Natural killer cell (primary cell): Measurements from ENCODE around the gene FAM107B. TPM values are rescaled to one million over a fixed set of nuclear protein-coding genes. Genes with fewer than 3 reads are reported as not detected.

Experiments used
- ATAC-seq, 3 donors: fragments of 150-1000 bp in 2 of 3; fragments of 200-7000 bp in 1 of 3; cut with Tn5 transposase; 1 replicate in 1 of 3; 2 replicates in 2 of 3; pipeline ENCODE4 v1.10.0; 2021; ENCODE audit warnings: mild to moderate bottlenecking in 2 of 3, moderate library complexity in 2 of 3
- DNase-seq, 2 donors: peaks; one replicate each; pipeline versions ENCODE4 v3.0.0 to v3.0.0-alpha.2; 2013 to 2021; ENCODE audit warnings: mixed read lengths in 1 of 2
- H3K27ac ChIP-seq: one replicate; pipeline ENCODE4 v1.5.1; 2013; ENCODE audit warnings: mild to moderate bottlenecking, low read length
- H3K27me3 ChIP-seq: one replicate; pipeline ENCODE4 v1.6.1; 2013; ENCODE audit warnings: low read length; ENCODE audit not compliant: control insufficient read depth, insufficient read depth
- H3K36me3 ChIP-seq: one replicate; pipeline ENCODE4 v1.6.1; 2013; ENCODE audit warnings: low read length; ENCODE audit not compliant: control insufficient read depth, insufficient read depth
- H3K4me1 ChIP-seq: one replicate; pipeline ENCODE4 v1.6.1; 2013; ENCODE audit warnings: low read length; ENCODE audit not compliant: control insufficient read depth, insufficient read depth
- H3K4me3 ChIP-seq: one replicate; pipeline ENCODE4 v1.5.1; 2013; ENCODE audit warnings: low read length
- H3K9me3 ChIP-seq: one replicate; pipeline ENCODE4 v1.6.1; 2013; ENCODE audit warnings: low read length; ENCODE audit not compliant: control insufficient read depth, insufficient read depth
- H3K27ac Mint-ChIP-seq, 2 donors: one replicate each; pipeline ENCODE4 v1.8.0; 2022; ENCODE audit warnings: mild to moderate bottlenecking in 2 of 2, mixed read lengths in 2 of 2, moderate library complexity in 1 of 2
- H3K27me3 Mint-ChIP-seq, 2 donors: one replicate each; pipeline ENCODE4 v1.8.0; 2022; ENCODE audit warnings: low read depth in 2 of 2, mixed read lengths in 2 of 2
- H3K36me3 Mint-ChIP-seq: one replicate; pipeline ENCODE4 v1.8.0; 2022; ENCODE audit warnings: mixed read lengths
- H3K4me1 Mint-ChIP-seq, 2 donors: one replicate each; pipeline ENCODE4 v1.8.0; 2022; ENCODE audit warnings: mixed read lengths in 2 of 2
- H3K4me3 Mint-ChIP-seq: one replicate; pipeline ENCODE4 v1.8.0; 2022; ENCODE audit warnings: mild to moderate bottlenecking, moderate library complexity, mixed read lengths
- H3K9me3 Mint-ChIP-seq, 2 donors: one replicate each; pipeline ENCODE4 v1.8.0; 2022; ENCODE audit warnings: mixed read lengths in 2 of 2
- CTCF ChIP-seq: fragments of 200-600 bp; IDR thresholded peaks from one replicate; pipeline ENCODE4 v1.8.0; 2022; ENCODE audit warnings: antibody characterized with exemption
- WGBS: methylation state at CpG from one replicate; pipeline ENCODE4 v1.1.7; 2013; ENCODE audit warnings: missing lambda C conversion rate; ENCODE audit not compliant: insufficient coverage; 5-methylcytosine and 5-hydroxymethylcytosine counted together
- intact Hi-C: fragments of 100-400 bp; cut with micrococcal nuclease; formaldehyde crosslinking; loops from one replicate; pipeline ENCODE4 v1.14.2; 2022
- total RNA-seq, 4 donors: library from RNA; stranded (reverse); fragments of 120-200 nt in 1 of 4; gene quantifications; one replicate each; pipeline versions ENCODE4 v1.2.3 to v1.2.4, GENCODE V29; 2013 to 2022

The FAM107B gene
- total RNA-seq, 3 donors from 2014 or later (not counting 1 experiment from before 2014, with no cell fraction given), result 165 to 226 (median 224) TPM

- peaks cover 41% of the 10 kb centered on the region for H3K4me1 ChIP-seq
- peak in 1 of 2 donors; percentile 81 for DNase-seq
- peak overlapping the region; percentile 78 for H3K4me3 Mint-ChIP-seq
- peak; percentile 71 to 85 (median 82) for ATAC-seq
- H3K27me3 Mint-ChIP-seq, result no peaks in the 10 kb centered on the region
- peaks cover 84 to 93% of the 10 kb centered on the region in 2 donors for H3K4me1 Mint-ChIP-seq
- H3K36me3 Mint-ChIP-seq, result peaks cover 9% of the 10 kb centered on the region
- peak overlapping the region; percentile 78 to 98 for H3K27ac Mint-ChIP-seq
- H3K4me3 ChIP-seq, result no peak overlapping the region
- intact Hi-C loops, result loop anchor here (1.0 kb wide), 2 partner anchors 44 to 346 kb away; no protein-coding TSS in a partner anchor
- H3K9me3 ChIP-seq, result no peaks in the 10 kb centered on the region
- H3K27me3 ChIP-seq, result no peaks in the 10 kb centered on the region
- H3K36me3 ChIP-seq, result peaks cover 32% of the 10 kb centered on the region
- H3K9me3 Mint-ChIP-seq, result no peaks in the 10 kb centered on the region
- 10% methylated on average over 11 of the region's 11 CpGs for WGBS
- TF ChIP-seq CTCF, result peak; percentile 78
- peak overlapping the region; percentile 73 for H3K27ac ChIP-seq
Measured at GRCh38 chr10:14543046-14543903, 231.4 kb downstream of the FAM107B start.

GRCh38 chr10:14541379-14541778 is 233.3 kb downstream of the FAM107B start:
- no peak for TF ChIP-seq CTCF
- intact Hi-C loops, result no loop called here
- H3K4me1 Mint-ChIP-seq, result peaks cover 81 to 89% of the 10 kb centered on the region in 2 donors
- Histone ChIP-seq H3K4me1 (peaks cover 44% of the 10 kb centered on the region), H3K27ac (no peak overlapping the region), H3K36me3 (peaks cover 33% of the 10 kb centered on the region), H3K4me3 (no peak overlapping the region), H3K27me3 (no peaks in the 10 kb centered on the region), H3K9me3 (no peaks in the 10 kb centered on the region)
- no peak for DNase-seq
- 95% methylated on average over 9 of the region's 9 CpGs for WGBS
- no peaks in the 10 kb centered on the region for H3K27me3 Mint-ChIP-seq
- no peaks in the 10 kb centered on the region for H3K9me3 Mint-ChIP-seq
- no peak for ATAC-seq
- no peak overlapping the region for H3K4me3 Mint-ChIP-seq
- peaks cover 9% of the 10 kb centered on the region for H3K36me3 Mint-ChIP-seq
- peak overlapping the region; percentile 83 to 88 for H3K27ac Mint-ChIP-seq

- DNase-seq (no peak), ATAC-seq (no peak)
- Mint-ChIP-seq H3K27me3 (no peaks in the 10 kb centered on the region), H3K27ac (peak overlapping the region; percentile 83 to 88), H3K4me1 (peaks cover 77 to 89% of the 10 kb centered on the region in 2 donors), H3K9me3 (no peaks in the 10 kb centered on the region), H3K36me3 (peaks cover 9% of the 10 kb centered on the region), H3K4me3 (no peak overlapping the region)
- no peak overlapping the region for H3K4me3 ChIP-seq
- no peaks in the 10 kb centered on the region for H3K9me3 ChIP-seq
- no peak for TF ChIP-seq CTCF
- peaks cover 38% of the 10 kb centered on the region for H3K36me3 ChIP-seq
- WGBS, result 89% methylated on average over 4 of the region's 5 CpGs
- intact Hi-C loops, result no loop called here
- H3K27me3 ChIP-seq, result no peaks in the 10 kb centered on the region
- peaks cover 44% of the 10 kb centered on the region for H3K4me1 ChIP-seq
- H3K27ac ChIP-seq, result no peak overlapping the region
Measured at GRCh38 chr10:14540611-14541010, 234.1 kb downstream of the FAM107B start.
